GM23338 (cell line): ENCODE data around the gene USH2A. TPM values are rescaled to one million over a fixed set of nuclear protein-coding genes. Genes with fewer than 3 reads are reported as not detected.

ENCODE experiments used
- ATAC-seq: fragments of 200-7000 bp; cut with Tn5 transposase; 3 replicates; pipeline ENCODE4 v1.9.1; 2020
- DNase-seq: peaks from one replicate; pipeline ENCODE4 v3.0.0-alpha.2; 2015; ENCODE audit warnings: low spot score
- H2AFZ ChIP-seq: fragments of 200-600 bp; sonication (generic); 2 replicates; pipeline ENCODE4 v1.8.0; 2016; ENCODE audit warnings: antibody characterized with exemption, mild to moderate bottlenecking, moderate library complexity
- H3F3A ChIP-seq: fragments of 200-600 bp; sonication (generic); replicated peaks from 2 replicates; pipeline ENCODE4 v1.8.0; 2017; ENCODE audit warnings: antibody characterized with exemption, mixed run types, low read depth
- H3K27ac ChIP-seq: fragments of 200-600 bp; sonication (generic); 2 replicates; pipeline ENCODE4 v1.6.1; 2016; ENCODE audit warnings: low read depth
- H3K27me3 ChIP-seq: fragments of 200-600 bp; sonication (generic); 2 replicates; pipeline ENCODE4 v1.8.0; 2016; ENCODE audit warnings: mild to moderate bottlenecking, mixed run types, moderate library complexity; ENCODE audit not compliant: insufficient read depth
- H3K36me3 ChIP-seq: fragments of 200-600 bp; sonication (generic); 2 replicates; pipeline ENCODE4 v1.8.0; 2016; ENCODE audit warnings: mild to moderate bottlenecking; ENCODE audit not compliant: insufficient read depth
- H3K4me1 ChIP-seq: fragments of 200-600 bp; sonication (generic); 2 replicates; pipeline ENCODE4 v1.8.0; 2016; ENCODE audit warnings: mild to moderate bottlenecking, moderate library complexity; ENCODE audit not compliant: insufficient read depth
- H3K4me2 ChIP-seq: fragments of 200-600 bp; sonication (generic); 2 replicates; pipeline ENCODE4 v1.7.1; 2017; ENCODE audit warnings: mixed run types
- H3K4me3 ChIP-seq: fragments of 200-600 bp; sonication (generic); 2 replicates; pipeline ENCODE4 v1.6.1; 2016; ENCODE audit warnings: mixed run types
- H3K79me2 ChIP-seq: fragments of 200-600 bp; sonication (generic); replicated peaks from 2 replicates; pipeline ENCODE4 v1.8.0; 2017; ENCODE audit warnings: mild to moderate bottlenecking; ENCODE audit not compliant: insufficient read depth
- H3K9me2 ChIP-seq: fragments of 200-600 bp; sonication (generic); 2 replicates; pipeline ENCODE4 v1.8.0; 2017; ENCODE audit not compliant: insufficient read depth
- H4K20me1 ChIP-seq: fragments of 200-600 bp; sonication (generic); replicated peaks from 2 replicates; pipeline ENCODE4 v1.8.0; 2017; ENCODE audit warnings: mild to moderate bottlenecking; ENCODE audit not compliant: insufficient read depth
- H3K27ac Mint-ChIP-seq: 2 replicates; pipeline ENCODE4 v1.8.0; 2020; ENCODE audit warnings: inconsistent platforms, mild to moderate bottlenecking, moderate library complexity, mixed read lengths
- H3K27me3 Mint-ChIP-seq: 3 replicates; pipeline ENCODE4 v1.8.0; 2022; ENCODE audit warnings: low read depth, mild to moderate bottlenecking, moderate library complexity, mixed read lengths, inconsistent platforms; ENCODE audit not compliant: insufficient read depth, poor library complexity
- H3K36me3 Mint-ChIP-seq: 3 replicates; pipeline ENCODE4 v1.8.0; 2021; ENCODE audit warnings: low read depth, mild to moderate bottlenecking, inconsistent platforms, moderate library complexity, mixed read lengths
- H3K4me1 Mint-ChIP-seq: 3 replicates; pipeline ENCODE4 v1.8.0; 2020; ENCODE audit warnings: mild to moderate bottlenecking, inconsistent platforms, mixed read lengths
- H3K4me3 Mint-ChIP-seq: 3 replicates; pipeline ENCODE4 v1.8.0; 2021; ENCODE audit warnings: moderate library complexity, mild to moderate bottlenecking, inconsistent platforms, mixed read lengths
- H3K9me3 Mint-ChIP-seq: 3 replicates; pipeline ENCODE4 v1.8.0; 2020; ENCODE audit warnings: moderate library complexity, mild to moderate bottlenecking, inconsistent platforms, mixed read lengths
- EZH2 ChIP-seq: fragments of 200-600 bp; sonication (generic); IDR thresholded peaks from one replicate; pipeline ENCODE4 v1.8.0; 2017; ENCODE audit warnings: antibody characterized with exemption, mild to moderate bottlenecking, low read depth; ENCODE audit not compliant: unreplicated experiment
- NANOG ChIP-seq: IDR thresholded peaks from 2 replicates; pipeline ENCODE4 v1.6.1; 2016; ENCODE audit warnings: antibody characterized with exemption, borderline replicate concordance
- STAT1 ChIP-seq: IDR thresholded peaks from one replicate; pipeline ENCODE4 v1.6.1; 2016; ENCODE audit warnings: antibody characterized with exemption; ENCODE audit not compliant: unreplicated experiment
- ZNF114 ChIP-seq: fragments of 250-450 bp; sonication (Bioruptor Pico); IDR thresholded peaks from 2 replicates; pipeline ENCODE4 v1.5.0; 2020; ENCODE audit warnings: mild to moderate bottlenecking, moderate library complexity
- ZNF462 ChIP-seq: fragments of 250-450 bp; sonication (Bioruptor Pico); IDR thresholded peaks from 2 replicates; pipeline ENCODE4 v1.5.0; 2020; ENCODE audit warnings: mild to moderate bottlenecking, moderate library complexity
- polyA plus RNA-seq: library from polyadenylated mRNA; unstranded; fragments of >200 nt; fragmentation: Nextera tagmentation; extraction: Ambion mirVana; gene quantifications from 2 replicates; pipeline ENCODE4 v1.2.1, GENCODE V29; 2016
- total RNA-seq: library from RNA; depleted of rRNA; stranded (reverse); fragments of >200 nt; shearing (Covaris generic); gene quantifications from 2 replicates; pipeline ENCODE4 v1.2.3, GENCODE V29; 2014
- TF ChIP-seq, protein P1 (sequence below), 2 experiments: fragments of 200-600 bp in 1 of 2; sonication (generic) in 1 of 2; conservative IDR thresholded peaks; 2 replicates each; pipeline versions ENCODE4 v1.5.1 to v1.6.1; 2016 to 2017; ENCODE audit warnings: antibody characterized with exemption in 2 of 2, low read depth in 2 of 2, mild to moderate bottlenecking in 2 of 2, moderate library complexity in 1 of 2

The USH2A gene
- total and polyA plus RNA-seq, 2 experiments from 2014 or later: 0.03 TPM

- TF ChIP-seq, protein P1, sequence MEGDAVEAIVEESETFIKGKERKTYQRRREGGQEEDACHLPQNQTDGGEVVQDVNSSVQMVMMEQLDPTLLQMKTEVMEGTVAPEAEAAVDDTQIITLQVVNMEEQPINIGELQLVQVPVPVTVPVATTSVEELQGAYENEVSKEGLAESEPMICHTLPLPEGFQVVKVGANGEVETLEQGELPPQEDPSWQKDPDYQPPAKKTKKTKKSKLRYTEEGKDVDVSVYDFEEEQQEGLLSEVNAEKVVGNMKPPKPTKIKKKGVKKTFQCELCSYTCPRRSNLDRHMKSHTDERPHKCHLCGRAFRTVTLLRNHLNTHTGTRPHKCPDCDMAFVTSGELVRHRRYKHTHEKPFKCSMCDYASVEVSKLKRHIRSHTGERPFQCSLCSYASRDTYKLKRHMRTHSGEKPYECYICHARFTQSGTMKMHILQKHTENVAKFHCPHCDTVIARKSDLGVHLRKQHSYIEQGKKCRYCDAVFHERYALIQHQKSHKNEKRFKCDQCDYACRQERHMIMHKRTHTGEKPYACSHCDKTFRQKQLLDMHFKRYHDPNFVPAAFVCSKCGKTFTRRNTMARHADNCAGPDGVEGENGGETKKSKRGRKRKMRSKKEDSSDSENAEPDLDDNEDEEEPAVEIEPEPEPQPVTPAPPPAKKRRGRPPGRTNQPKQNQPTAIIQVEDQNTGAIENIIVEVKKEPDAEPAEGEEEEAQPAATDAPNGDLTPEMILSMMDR (conservative IDR thresholded peaks at IDR 0.05; ENCODE audit: low read depth in 2 of 2): no peak
Observed at GRCh38 chr1:216123446-216124191, 299.6 kb downstream of the USH2A start (continued).

DNA sequence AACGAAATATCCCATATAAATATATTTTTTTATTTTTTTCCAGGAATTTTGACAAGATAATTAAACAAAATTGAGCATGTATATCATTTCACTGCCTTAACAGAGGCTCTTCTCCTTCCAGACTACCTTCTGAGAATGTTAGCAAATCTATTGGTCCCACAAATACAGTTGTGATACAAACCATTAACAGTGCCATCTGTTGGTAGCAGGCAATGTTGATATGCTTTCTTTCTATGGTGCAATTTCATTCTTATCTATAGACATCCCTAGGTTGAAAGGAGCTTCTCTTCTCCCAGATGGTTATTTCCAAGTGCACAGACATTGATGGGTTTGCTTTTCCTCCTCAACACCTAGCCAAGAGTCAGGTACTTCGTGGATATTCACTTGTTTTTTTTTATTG lies 303.6 kb downstream of the USH2A start:
- H3K4me1 ChIP-seq: peaks cover 6% of the 10 kb centered on the region; the same call in 1 of the 2 replicates
- no peaks in the 10 kb centered on the region for H3K27me3 ChIP-seq
- DNase-seq (peak; percentile 48), ATAC-seq (peak; percentile 57; the same call in 2 of the 3 replicates)
- H3K36me3 ChIP-seq: no peaks in the 10 kb centered on the region; the same call in 1 of the 2 replicates
- no peaks in the 10 kb centered on the region for H4K20me1 ChIP-seq
- H3K4me2 ChIP-seq: no peak overlapping the region
- H3K9me3 Mint-ChIP-seq: peaks cover 7% of the 10 kb centered on the region; the same call in 2 of the 3 replicates
- H3K36me3 Mint-ChIP-seq: no peaks in the 10 kb centered on the region
- H3K9me2 ChIP-seq: no peaks in the 10 kb centered on the region
- no peak for TF ChIP-seq ZNF114 (CRISPR knock-in tag)
- TF ChIP-seq, protein P1 (conservative IDR thresholded peaks at IDR 0.05; ENCODE audit: low read depth in 2 of 2): peak; percentile 64 to 72
- H3K4me1 Mint-ChIP-seq: peaks cover 14% of the 10 kb centered on the region; the same call in 2 of the 3 replicates
- no peaks in the 10 kb centered on the region for H3F3A ChIP-seq
- H3K4me3 Mint-ChIP-seq: no peak overlapping the region
- H3K27ac Mint-ChIP-seq: no peak overlapping the region
- H3K27me3 Mint-ChIP-seq: no peaks in the 10 kb centered on the region
- H3K79me2 ChIP-seq: no peaks in the 10 kb centered on the region
- H3K4me3 ChIP-seq: no peak overlapping the region
- H2AFZ ChIP-seq: no peak overlapping the region
- H3K27ac ChIP-seq: no peak overlapping the region

- H3K4me1 Mint-ChIP-seq: peaks cover 11% of the 10 kb centered on the region; the same call in 2 of the 3 replicates
Observed at GRCh38 chr1:216114180-216114579, 309.1 kb downstream of the USH2A start.

More at GRCh38 chr1:216114180-216114579, 309.1 kb downstream of the USH2A start:
- ATAC-seq (no peak), DNase-seq (no peak)
- no peak overlapping the region for H3K27ac ChIP-seq
- TF ChIP-seq NANOG (no peak), STAT1 (no peak), ZNF462 (no peak), EZH2 (no peak)
- Mint-ChIP-seq H3K27me3 (no peaks in the 10 kb centered on the region), H3K9me3 (no peaks in the 10 kb centered on the region), H3K36me3 (no peaks in the 10 kb centered on the region), H3K27ac (no peak overlapping the region), H3K4me3 (no peak overlapping the region)
- no peaks in the 10 kb centered on the region for H3F3A ChIP-seq
- no peaks in the 10 kb centered on the region for H3K36me3 ChIP-seq
- H3K4me2 ChIP-seq: no peak overlapping the region
- H4K20me1 ChIP-seq: no peaks in the 10 kb centered on the region
- no peak overlapping the region for H3K4me3 ChIP-seq
- no peaks in the 10 kb centered on the region for H3K79me2 ChIP-seq
- no peak overlapping the region for H2AFZ ChIP-seq
- no peaks in the 10 kb centered on the region for H3K9me2 ChIP-seq
- peaks cover 8% of the 10 kb centered on the region; the same call in 1 of the 2 replicates for H3K4me1 ChIP-seq
- H3K27me3 ChIP-seq: no peaks in the 10 kb centered on the region
